Kidney (tissue), 14 donors: ENCODE measurements around the gene TFDP1. TPM values are rescaled to one million over a fixed set of nuclear protein-coding genes. Genes with fewer than 3 reads are reported as not detected.

Source experiments
- DNase-seq, 5 donors: peaks; one replicate each; pipeline ENCODE4 v3.0.0-alpha.2; 2013 to 2020
- FAIRE-seq: peaks from 2 replicates; lab custom pipeline; 2012; peaks lifted over from hg19 to GRCh38; lab: Jason Lieb, UNC
- H3K27ac ChIP-seq, 2 donors: one replicate each; pipeline ENCODE4 v1.7.0; 2013; ENCODE audit warnings: low read depth in 2 of 2, low read length in 2 of 2, inconsistent platforms in 1 of 2
- H3K27me3 ChIP-seq: one replicate; pipeline ENCODE4 v1.7.1; 2013; ENCODE audit warnings: low read length, inconsistent platforms; ENCODE audit not compliant: control insufficient read depth, insufficient read depth
- H3K36me3 ChIP-seq, 3 donors: one replicate each; pipeline versions ENCODE4 v1.7.0 to v1.7.1; 2013; ENCODE audit warnings: low read length in 3 of 3, control low read depth in 1 of 3, inconsistent platforms in 1 of 3; ENCODE audit not compliant: insufficient read depth in 3 of 3, control insufficient read depth in 2 of 3
- H3K4me1 ChIP-seq, 3 donors: one replicate each; pipeline versions ENCODE4 v1.7.0 to v1.7.1; 2013; ENCODE audit warnings: low read length in 3 of 3, inconsistent platforms in 1 of 3, low read depth in 1 of 3; ENCODE audit not compliant: control insufficient read depth in 2 of 3, insufficient read depth in 2 of 3
- H3K4me3 ChIP-seq, 3 donors: one replicate each; pipeline versions ENCODE4 v1.7.0 to v1.8.1; 2013; ENCODE audit warnings: low read length in 3 of 3, control low read depth in 1 of 3, inconsistent platforms in 1 of 3
- H3K9ac ChIP-seq, 3 donors: one replicate each; pipeline versions ENCODE4 v1.7.0 to v1.7.1; 2013; ENCODE audit warnings: low read length in 3 of 3, control low read depth in 1 of 3, inconsistent platforms in 1 of 3
- H3K9me3 ChIP-seq, 3 donors: one replicate each; pipeline versions ENCODE4 v1.7.0 to v1.7.1; 2013; ENCODE audit warnings: low read length in 3 of 3, control low read depth in 1 of 3, inconsistent platforms in 1 of 3; ENCODE audit not compliant: control insufficient read depth in 2 of 3, insufficient read depth in 1 of 3
- intact Hi-C: fragments of 100-400 bp; cut with DNase I; formaldehyde crosslinking; loops from one replicate; pipeline ENCODE4 v1.11.1; 2022
- polyA plus RNA-seq: library from polyadenylated mRNA; stranded (reverse); fragments of 350-450 nt; fragmentation: Illumina TruSeq; extraction: RNeasy Lipid Tissue Mini Kit (QIAGEN cat#74804); gene quantifications from one replicate; pipeline ENCODE4 v1.2.3, GENCODE V29; 2014; ENCODE audit warnings: low read depth, low replicate concordance; ENCODE audit not compliant: insufficient read depth
- total RNA-seq: library from RNA; stranded (reverse); fragmentation: NEBNext Ultra II Directional; extraction: Animal tissue kit (Norgen Biotek cat#: 25700); gene quantifications from one replicate; pipeline ENCODE4 v1.2.1, GENCODE V29; 2021
- TF ChIP-seq, protein P1 (sequence below): IDR thresholded peaks from 3 replicates; pipeline ENCODE4 v1.5.1; 2012; ENCODE audit warnings: mild to moderate bottlenecking, moderate library complexity, borderline replicate concordance; ENCODE audit not compliant: insufficient read depth; ENCODE audit errors: extremely low read depth
- donor health status: control.
- donor health status: control.
- donor health status: control.
- donor health status: control.
- donor health status: control.
- donor health status: DM: yes; HTN: yes; CAD: no.
- donor health status: Normal renal cell carcinoma (clear cell type).

The TFDP1 gene
- total and polyA plus RNA-seq, 2 donors from 2014 or later, result 33.8 to 46.9 TPM

DNA sequence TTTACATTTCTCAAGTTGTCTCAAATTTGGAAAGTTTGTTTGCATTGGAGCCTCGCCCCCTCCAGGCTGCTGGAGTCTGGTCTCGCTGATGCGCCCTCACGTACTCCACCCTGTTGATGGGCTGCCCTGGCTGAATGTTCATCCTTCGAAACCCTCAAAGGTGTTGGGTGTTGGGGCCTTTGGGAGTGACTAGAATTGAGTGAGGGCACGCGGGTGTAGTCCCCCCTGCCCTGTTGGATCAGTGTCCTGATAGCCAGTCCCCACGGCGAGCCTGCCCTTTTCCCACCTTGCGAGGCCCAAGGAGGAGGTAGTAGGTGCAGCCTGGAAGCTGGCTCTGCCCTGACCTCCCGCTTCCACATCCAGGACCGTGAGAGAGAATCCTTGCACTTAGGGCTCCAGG is 14.8 kb downstream of the TFDP1 start:
- Histone ChIP-seq H3K9ac (no peak overlapping the region), H3K27me3 (no peaks in the 10 kb centered on the region), H3K4me1 (no peaks in the 10 kb centered on the region), H3K36me3 (peaks cover 0 to 2% (median 0%) of the 10 kb centered on the region in 3 donors), H3K27ac (no peak overlapping the region), H3K9me3 (no peaks in the 10 kb centered on the region), H3K4me3 (no peak overlapping the region)
- FAIRE-seq, result no peak
- TF ChIP-seq, protein P1, sequence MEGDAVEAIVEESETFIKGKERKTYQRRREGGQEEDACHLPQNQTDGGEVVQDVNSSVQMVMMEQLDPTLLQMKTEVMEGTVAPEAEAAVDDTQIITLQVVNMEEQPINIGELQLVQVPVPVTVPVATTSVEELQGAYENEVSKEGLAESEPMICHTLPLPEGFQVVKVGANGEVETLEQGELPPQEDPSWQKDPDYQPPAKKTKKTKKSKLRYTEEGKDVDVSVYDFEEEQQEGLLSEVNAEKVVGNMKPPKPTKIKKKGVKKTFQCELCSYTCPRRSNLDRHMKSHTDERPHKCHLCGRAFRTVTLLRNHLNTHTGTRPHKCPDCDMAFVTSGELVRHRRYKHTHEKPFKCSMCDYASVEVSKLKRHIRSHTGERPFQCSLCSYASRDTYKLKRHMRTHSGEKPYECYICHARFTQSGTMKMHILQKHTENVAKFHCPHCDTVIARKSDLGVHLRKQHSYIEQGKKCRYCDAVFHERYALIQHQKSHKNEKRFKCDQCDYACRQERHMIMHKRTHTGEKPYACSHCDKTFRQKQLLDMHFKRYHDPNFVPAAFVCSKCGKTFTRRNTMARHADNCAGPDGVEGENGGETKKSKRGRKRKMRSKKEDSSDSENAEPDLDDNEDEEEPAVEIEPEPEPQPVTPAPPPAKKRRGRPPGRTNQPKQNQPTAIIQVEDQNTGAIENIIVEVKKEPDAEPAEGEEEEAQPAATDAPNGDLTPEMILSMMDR, result no peak
- peak in 2 of 5 donors; percentile 20 to 65 for DNase-seq
- intact Hi-C loops, result no loop called here

DNA sequence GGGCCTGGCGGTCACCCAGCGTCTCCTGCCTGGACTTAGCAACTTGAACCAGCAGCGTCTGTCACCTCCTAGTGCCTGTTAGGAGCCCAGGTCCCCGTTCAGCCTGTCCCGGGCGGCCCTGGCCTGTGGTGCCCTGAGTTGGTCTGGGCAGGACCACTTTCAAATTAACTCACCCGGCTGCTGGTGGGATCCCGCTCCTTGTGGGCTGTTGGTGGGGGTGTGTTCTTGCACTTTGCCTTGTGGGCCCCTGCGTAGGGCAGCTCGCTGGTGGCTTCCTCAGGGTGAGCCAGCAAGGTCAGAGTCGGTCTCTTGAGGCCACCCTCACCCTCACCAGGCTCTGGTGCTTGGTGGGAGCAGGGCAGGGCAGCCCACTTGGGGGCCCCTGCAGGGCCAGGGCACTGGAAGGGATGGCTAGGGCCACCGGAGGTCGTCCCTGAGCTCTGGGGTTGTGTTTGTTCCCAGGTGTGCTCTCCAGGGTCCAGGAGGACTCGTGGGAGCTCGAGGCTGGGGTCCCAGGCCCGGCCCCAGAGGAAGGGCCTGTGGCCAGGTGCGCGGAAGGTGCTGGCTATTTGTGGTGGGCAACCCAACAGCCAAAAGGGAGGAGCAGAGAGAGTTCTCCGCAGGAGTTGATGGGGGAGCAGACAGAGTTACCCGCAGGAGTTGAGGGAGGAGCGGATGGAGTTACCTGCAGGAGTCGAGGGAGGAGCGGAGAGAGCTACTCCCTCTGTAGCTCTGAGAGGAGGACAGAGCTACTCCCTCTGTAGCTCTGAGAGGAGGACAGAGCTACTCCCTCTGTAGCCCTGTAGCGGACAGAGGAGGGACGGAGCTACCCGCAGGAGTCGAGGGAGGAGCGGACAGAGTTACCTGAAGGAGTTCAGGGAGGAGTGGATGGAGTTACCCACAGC is 16.9 kb downstream of the TFDP1 start:
- peak in 1 of 5 donors; percentile 64 for DNase-seq
- Histone ChIP-seq H3K4me1 (no peaks in the 10 kb centered on the region), H3K4me3 (no peak overlapping the region), H3K36me3 (peaks cover 0 to 2% (median 2%) of the 10 kb centered on the region in 3 donors), H3K9me3 (no peaks in the 10 kb centered on the region), H3K9ac (no peak overlapping the region), H3K27ac (no peak overlapping the region), H3K27me3 (no peaks in the 10 kb centered on the region)
- TF ChIP-seq, protein P1, result no peak
- intact Hi-C loops, result no loop called here
- no peak for FAIRE-seq

DNA sequence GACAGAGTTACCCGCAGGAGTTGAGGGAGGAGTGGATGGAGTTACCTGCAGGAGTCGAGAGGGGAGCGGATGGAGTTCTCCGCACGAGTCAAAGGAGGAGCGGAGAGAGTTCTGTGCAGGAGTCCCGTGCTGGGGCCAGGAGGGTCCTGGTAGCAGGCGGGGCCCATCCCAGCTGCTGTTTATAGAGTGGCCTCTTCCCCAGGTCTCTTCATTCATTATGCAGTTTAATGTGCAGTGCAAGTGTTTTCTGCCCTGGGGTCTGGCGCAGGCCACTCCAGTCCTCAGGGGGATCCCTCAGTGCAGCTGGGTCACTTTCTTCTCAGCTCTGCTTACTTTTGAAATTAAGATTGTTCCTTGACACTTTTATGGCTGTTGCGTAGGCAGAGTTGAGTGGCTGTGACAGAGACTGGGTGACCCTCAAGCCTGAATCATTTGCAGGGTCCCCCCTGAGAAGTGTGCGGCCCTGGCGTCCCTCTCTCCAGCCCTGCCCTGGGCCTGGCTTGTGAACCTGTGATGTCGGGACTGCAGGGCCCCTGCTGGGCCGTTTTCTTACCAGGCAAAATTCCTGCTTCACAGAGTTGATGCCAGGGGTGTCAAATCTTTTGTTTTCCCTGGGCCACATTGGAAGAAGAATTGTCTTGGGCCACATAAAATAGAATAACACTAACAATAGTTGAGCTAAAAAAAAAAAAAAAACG is 17.9 kb downstream of the TFDP1 start:
- H3K36me3 ChIP-seq, result peaks cover 0 to 2% (median 2%) of the 10 kb centered on the region in 3 donors
- TF ChIP-seq, protein P1, result no peak
- H3K9me3 ChIP-seq, result no peaks in the 10 kb centered on the region
- FAIRE-seq (no peak), DNase-seq (peak in 4 of 5 donors; percentile 39 to 56 (median 46))
- H3K4me3 ChIP-seq, result no peak overlapping the region
- intact Hi-C loops, result no loop called here
- peaks cover 0 to 4% (median 0%) of the 10 kb centered on the region in 3 donors for H3K4me1 ChIP-seq
- no peak overlapping the region for H3K9ac ChIP-seq
- H3K27ac ChIP-seq, result no peak overlapping the region
- no peaks in the 10 kb centered on the region for H3K27me3 ChIP-seq
